ENCODE results near the gene NCAM2. TPM values are rescaled to one million over a fixed set of nuclear protein-coding genes. Genes with fewer than 3 reads are reported as not detected.

Gene NCAM2
- total and polyA plus RNA-seq, 2 of the 4 experiments (the other 2 are of a cell fraction), result 2.7 to 5.0 TPM

DNA sequence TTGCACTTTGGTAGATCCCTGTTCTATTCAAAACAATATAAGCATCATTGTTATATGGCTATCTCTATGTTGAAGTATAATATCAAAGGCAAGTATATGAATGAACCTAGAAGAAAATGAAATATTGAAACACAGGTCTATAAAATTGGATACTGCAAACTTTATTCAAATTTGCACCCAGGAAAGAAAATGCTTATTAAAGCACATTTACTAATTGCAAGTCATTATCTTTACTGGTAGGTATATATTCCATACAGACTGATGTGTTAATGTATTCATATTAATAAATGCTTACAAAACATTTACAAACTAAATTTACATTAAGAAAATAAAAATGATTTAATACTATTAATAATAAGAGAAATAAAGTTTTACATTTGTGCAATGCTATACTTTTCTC lies 469.8 kb downstream of the NCAM2 start:
- no peak for ATAC-seq (ENCODE audit: low read depth)
- BruUV-seq (replicated peaks), result no TSS peak
- POLR2A ChIA-PET (ENCODE audit: unreplicated experiment), result no interaction called here

More for the DNA sequence above, 469.8 kb downstream of the NCAM2 start:
- Histone ChIP-seq H2BK15ac (ENCODE audit: low read depth, low read length) (no peak overlapping the region), H4K8ac (ENCODE audit: low read depth in 2 of 2, low read length in 2 of 2) (no peak overlapping the region), H2AK5ac (ENCODE audit: low read depth, low read length) (no peak overlapping the region), H3K9me3 (ENCODE audit: control insufficient read depth, insufficient read depth, low read length) (no peaks in the 10 kb centered on the region), H3K9ac (ENCODE audit: low read depth, low read length) (no peak overlapping the region), H3K4me2 (ENCODE audit: low read depth, low read length) (no peak overlapping the region), H2AFZ (replicated peaks; ENCODE audit: low read length, poor library complexity) (no peak overlapping the region), H2BK5ac (ENCODE audit: low read depth, low read length, poor library complexity, severe bottlenecking) (no peak overlapping the region), H3K18ac (ENCODE audit: low read depth, low read length) (no peak overlapping the region), H3K14ac (replicated peaks; ENCODE audit: low read depth, low read length) (no peak overlapping the region), H3K9me1 (ENCODE audit: insufficient read depth, low read length) (no peaks in the 10 kb centered on the region), H4K91ac (ENCODE audit: insufficient read depth, low read depth, low read length) (no peak overlapping the region), H3K36me3 (ENCODE audit: control insufficient read depth, insufficient read depth, low read length) (no peaks in the 10 kb centered on the region), H4K20me1 (ENCODE audit: insufficient read depth, low read length) (no peaks in the 10 kb centered on the region), H3K27me3 (ENCODE audit: control insufficient read depth, insufficient read depth, low read length) (no peaks in the 10 kb centered on the region), H4K5ac (ENCODE audit: low read depth, low read length) (no peak overlapping the region), H2AK9ac (replicated peaks; ENCODE audit: low read depth, low read length, poor library complexity) (no peak overlapping the region), H3K4me3 (ENCODE audit: insufficient read depth, low read depth, low read length) (no peak overlapping the region), H3K23ac (ENCODE audit: low read depth, low read length) (no peak overlapping the region), H3K4me1 (ENCODE audit: control insufficient read depth, insufficient read depth, low read length) (no peaks in the 10 kb centered on the region), H2BK120ac (ENCODE audit: low read depth, low read length) (no peak overlapping the region), H3K27ac (ENCODE audit: insufficient read depth, low read length) (no peak overlapping the region), H3K4ac (ENCODE audit: low read depth, low read length) (no peak overlapping the region), H3K79me1 (ENCODE audit: low read depth in 1 of 2, low read length in 2 of 2) (no peaks in the 10 kb centered on the region), H2BK20ac (ENCODE audit: low read depth, low read length) (no peak overlapping the region), H3K56ac (ENCODE audit: extremely low read depth, insufficient read depth, low read length) (no peak overlapping the region)
- in situ Hi-C loops (cut with MboI; ENCODE audit: low sequenced_read_pairs) (no loop called here), intact Hi-C loops (cut with micrococcal nuclease) (no loop called here), dilution Hi-C loops (cut with HindIII; ENCODE audit: low sequenced_read_pairs, unreplicated experiment) (no loop called here)
- CTCF ChIA-PET, result interaction anchor here (0.6 kb wide), 1 partner anchor 21 kb away, joined by 3 read pairs; no protein-coding TSS in a partner anchor
- no peak for TF ChIP-seq NFE2L2 (IDR thresholded peaks at IDR 0.05; ENCODE audit: low read depth, low read length)
- no peak for TF ChIP-seq MAFK (IDR thresholded peaks at IDR 0.05; ENCODE audit: low read depth, low read length)
- TF ChIP-seq POLR2A (IDR thresholded peaks at IDR 0.05; ENCODE audit: low read depth, low read length), result no peak
- no peak for DNase-seq
